Omental fat pad (tissue), 4 donors: ENCODE data around the gene CXCR1. TPM values are rescaled to one million over a fixed set of nuclear protein-coding genes. Genes with fewer than 3 reads are reported as not detected.

Source experiments
- ATAC-seq: fragments of 150-250 bp; one replicate; pipeline ENCODE4 v1.9.1; 2016; ENCODE audit warnings: mild to moderate bottlenecking, moderate library complexity; ENCODE audit not compliant: low FRiP score
- DNase-seq: peaks from one replicate; pipeline ENCODE4 v3.0.0-alpha.2; 2019; ENCODE audit warnings: low spot score
- CTCF ChIP-seq, 3 donors: fragments of 450-650 bp; IDR thresholded peaks; one replicate each; pipeline ENCODE4 v1.5.1; 2016 to 2017; ENCODE audit warnings: antibody characterized with exemption in 3 of 3, mild to moderate bottlenecking in 3 of 3, moderate library complexity in 2 of 3
- total RNA-seq, 4 donors: library from RNA; depleted of rRNA; stranded (reverse); fragments of >200 nt; gene quantifications; one replicate each; pipeline ENCODE4 v1.1.0, GENCODE V29; 2016

CXCR1 gene
- total RNA-seq, 4 donors from 2014 or later = 0.36 to 26.8 (median 0.64) TPM

- TF ChIP-seq CTCF (IDR thresholded peaks at IDR 0.05) = no peak
- DNase-seq = no peak
- ATAC-seq = no peak
Observed at GRCh38 chr2:218162814-218163213, 3.9 kb downstream of the CXCR1 start.

GRCh38 chr2:218161644-218162043 lies 5.1 kb downstream of the CXCR1 start:
- ATAC-seq (no peak), DNase-seq (no peak)
- no peak for TF ChIP-seq CTCF (IDR thresholded peaks at IDR 0.05)

- ATAC-seq (no peak), DNase-seq (no peak)
- no peak for TF ChIP-seq CTCF (IDR thresholded peaks at IDR 0.05)
Observed at GRCh38 chr2:218155953-218156479, 10.7 kb downstream of the CXCR1 start.

- DNase-seq (no peak), ATAC-seq (peak; percentile 49)
- TF ChIP-seq CTCF (IDR thresholded peaks at IDR 0.05) = no peak
Observed at GRCh38 chr2:218152777-218153176, 14.0 kb downstream of the CXCR1 start.

GRCh38 chr2:218152172-218152571 lies 14.6 kb downstream of the CXCR1 start:
- no peak for DNase-seq
- ATAC-seq = no peak
- no peak for TF ChIP-seq CTCF (IDR thresholded peaks at IDR 0.05)

- TF ChIP-seq CTCF (IDR thresholded peaks at IDR 0.05) = no peak
- DNase-seq (no peak), ATAC-seq (no peak)
Observed at GRCh38 chr2:218149848-218150440, 16.8 kb downstream of the CXCR1 start.

- ATAC-seq (no peak), DNase-seq (no peak)
- TF ChIP-seq CTCF (IDR thresholded peaks at IDR 0.05) = no peak
Observed at GRCh38 chr2:218149098-218149497, 17.7 kb downstream of the CXCR1 start.
